Endodermal cell (in vitro differentiated cells): ENCODE results near the gene MUC15. TPM values are rescaled to one million over a fixed set of nuclear protein-coding genes. Genes with fewer than 3 reads are reported as not detected.

Source experiments
- DNase-seq: peaks from one replicate; pipeline ENCODE4 v3.0.0-alpha.2; 2017
- H3K27ac ChIP-seq: 2 replicates; pipeline ENCODE4 v1.5.1; 2013; ENCODE audit warnings: mild to moderate bottlenecking, low read depth, low read length, moderate library complexity
- H3K27me3 ChIP-seq: 2 replicates; pipeline ENCODE4 v1.6.1; 2013; ENCODE audit warnings: mild to moderate bottlenecking, low read length, moderate library complexity; ENCODE audit not compliant: insufficient read depth, control insufficient read depth, poor library complexity, severe bottlenecking
- H3K36me3 ChIP-seq: 2 replicates; pipeline ENCODE4 v1.7.0; 2013; ENCODE audit warnings: mild to moderate bottlenecking, low read length, moderate library complexity; ENCODE audit not compliant: control insufficient read depth, insufficient read depth
- H3K4me1 ChIP-seq: one replicate; pipeline ENCODE4 v1.7.0; 2013; ENCODE audit warnings: low read length; ENCODE audit not compliant: control insufficient read depth, insufficient read depth
- H3K4me3 ChIP-seq: 2 replicates; pipeline ENCODE4 v1.5.1; 2013; ENCODE audit warnings: mild to moderate bottlenecking, low read length, moderate library complexity
- H3K9ac ChIP-seq: 2 replicates; pipeline ENCODE4 v1.6.1; 2013; ENCODE audit warnings: mild to moderate bottlenecking, low read length, moderate library complexity; ENCODE audit not compliant: poor library complexity, severe bottlenecking; ENCODE audit errors: extremely low read depth
- H3K9me3 ChIP-seq: 2 replicates; pipeline ENCODE4 v1.6.1; 2013; ENCODE audit warnings: mild to moderate bottlenecking, low read length, moderate library complexity; ENCODE audit not compliant: control insufficient read depth
- H3K27ac Mint-ChIP-seq: 2 replicates; pipeline ENCODE4 v1.8.0; 2020; ENCODE audit warnings: mixed read lengths
- H3K27me3 Mint-ChIP-seq: 2 replicates; pipeline ENCODE4 v1.8.0; 2021; ENCODE audit warnings: mild to moderate bottlenecking, mixed read lengths; ENCODE audit not compliant: insufficient read depth
- H3K36me3 Mint-ChIP-seq: 2 replicates; pipeline ENCODE4 v1.8.0; 2020; ENCODE audit warnings: low read depth, mixed read lengths
- H3K4me1 Mint-ChIP-seq: 2 replicates; pipeline ENCODE4 v1.8.0; 2020; ENCODE audit warnings: mixed read lengths
- H3K4me3 Mint-ChIP-seq: 2 replicates; pipeline ENCODE4 v1.8.0; 2020; ENCODE audit warnings: mild to moderate bottlenecking, moderate library complexity, mixed read lengths
- H3K9me3 Mint-ChIP-seq: 2 replicates; pipeline ENCODE4 v1.8.0; 2020; ENCODE audit warnings: mild to moderate bottlenecking, mixed read lengths
- CTCF ChIP-seq: fragments of 200-600 bp; sonication (generic); conservative IDR thresholded peaks from 2 replicates; pipeline ENCODE4 v1.5.0; 2021; ENCODE audit warnings: antibody characterized with exemption, mild to moderate bottlenecking
- WGBS, 2 experiments: methylation state at CpG; one replicate each; pipeline versions ENCODE4 v1.1.5 to v1.1.7; 2013; ENCODE audit warnings: missing lambda C conversion rate in 2 of 2, mixed read lengths in 1 of 2; ENCODE audit not compliant: insufficient coverage in 1 of 2, insufficient read length in 1 of 2; 5-methylcytosine and 5-hydroxymethylcytosine counted together
- long read RNA-seq, 4 experiments: library from polyadenylated mRNA in 2 of 4; library from RNA in 1 of 4; library from capped mRNA in 1 of 4; stranded (forward) in 3 of 4; unstranded in 1 of 4; transcript quantifications; one replicate each; pipeline ENCODE4 v2.0.0, GENCODE V29; 2020 to 2021; ENCODE audit warnings: inconsistent platforms in 1 of 4
- polyA plus RNA-seq, 2 experiments: library from polyadenylated mRNA; stranded (reverse); fragments of 50-300 nt; gene quantifications; one replicate each; pipeline ENCODE4 v1.2.3, GENCODE V29; 2013
- total RNA-seq, 2 donors: library from RNA; stranded (reverse); fragmentation: NEBNext Ultra II Directional in 1 of 2; extraction: Animal tissue kit (Norgen Biotek cat#: 25700) in 1 of 2; gene quantifications; 2 replicates in 1 of 2; 3 replicates in 1 of 2; pipeline ENCODE4 v1.2.1, GENCODE V29; 2021

Gene MUC15
- total RNA-seq = not detected
- polyA plus RNA-seq (2013, experiment 1 of 2) = not detected
- polyA plus RNA-seq (2013, experiment 2 of 2) = not detected
- long read RNA-seq, experiment 1 = 0 reads
- long read RNA-seq, experiment 2 = 0 reads
- long read RNA-seq, experiment 3 = 0 reads
- long read RNA-seq, experiment 4 = 0 reads

GRCh38 chr11:26571861-26572654 lies at the start of gene MUC15:
Gene MUC15 (minus strand): TSS chr11:26572263. CDS start chr11:26567094, 5,169 bp downstream.
- H3K27me3 Mint-ChIP-seq = no peaks in the 10 kb centered on the region
- H3K4me1 Mint-ChIP-seq = peaks cover 17% of the 10 kb centered on the region
- no peak within 1 kb of the TSS for H3K4me3 Mint-ChIP-seq
- H3K9me3 Mint-ChIP-seq = no peaks in the 10 kb centered on the region
- H3K27me3 ChIP-seq = no peaks in the 10 kb centered on the region
- H3K4me1 ChIP-seq = no peaks in the 10 kb centered on the region
- peak; percentile 66 for DNase-seq
- 86 to 91% methylated on average over 8 to 11 of the region's 12 CpGs for WGBS, 2 experiments
- no peak within 1 kb of the TSS for H3K27ac ChIP-seq
- no peaks in the 10 kb centered on the region for H3K36me3 ChIP-seq
- TF ChIP-seq CTCF = no peak
- no peaks in the 10 kb centered on the region for H3K9me3 ChIP-seq
- no peak within 1 kb of the TSS for H3K9ac ChIP-seq
- H3K4me3 ChIP-seq = no peak within 1 kb of the TSS
- H3K27ac Mint-ChIP-seq = peak within 1 kb of the TSS; percentile 49
- no peaks in the 10 kb centered on the region for H3K36me3 Mint-ChIP-seq

GRCh38 chr11:26621132-26621531 lies 49.1 kb upstream of the MUC15 start:
- Histone ChIP-seq H3K27me3 (no peaks in the 10 kb centered on the region), H3K9ac (no peak overlapping the region), H3K9me3 (no peaks in the 10 kb centered on the region), H3K27ac (no peak overlapping the region), H3K4me1 (no peaks in the 10 kb centered on the region), H3K4me3 (no peak overlapping the region), H3K36me3 (no peaks in the 10 kb centered on the region)
- TF ChIP-seq CTCF = no peak
- no peaks in the 10 kb centered on the region for H3K9me3 Mint-ChIP-seq
- H3K36me3 Mint-ChIP-seq = no peaks in the 10 kb centered on the region
- no peaks in the 10 kb centered on the region for H3K27me3 Mint-ChIP-seq
- H3K4me3 Mint-ChIP-seq = no peak overlapping the region
- DNase-seq = no peak
- H3K27ac Mint-ChIP-seq = no peak overlapping the region
- H3K4me1 Mint-ChIP-seq = peaks cover 6% of the 10 kb centered on the region

- no peak for TF ChIP-seq CTCF
- H3K4me1 ChIP-seq = no peaks in the 10 kb centered on the region
- H3K27me3 Mint-ChIP-seq = no peaks in the 10 kb centered on the region
- no peak overlapping the region for H3K9ac ChIP-seq
- 90% methylated on average over 1 of the region's 1 CpG; no CpG with 5 or more reads in 1 of the 2 experiments for WGBS, 2 experiments
- no peak overlapping the region for H3K4me3 ChIP-seq
- no peak for DNase-seq
- H3K9me3 ChIP-seq = no peaks in the 10 kb centered on the region
- no peaks in the 10 kb centered on the region for H3K27me3 ChIP-seq
- H3K4me3 Mint-ChIP-seq = no peak overlapping the region
- no peak overlapping the region for H3K27ac Mint-ChIP-seq
- H3K9me3 Mint-ChIP-seq = no peaks in the 10 kb centered on the region
- H3K4me1 Mint-ChIP-seq = peaks cover 6% of the 10 kb centered on the region
- no peaks in the 10 kb centered on the region for H3K36me3 ChIP-seq
- no peaks in the 10 kb centered on the region for H3K36me3 Mint-ChIP-seq
- no peak overlapping the region for H3K27ac ChIP-seq
Observed at GRCh38 chr11:26620282-26621045, 48.4 kb upstream of the MUC15 start.
